Testis (tissue), 5 donors: ENCODE data around the gene CERT1. TPM values are rescaled to one million over a fixed set of nuclear protein-coding genes. Genes with fewer than 3 reads are reported as not detected.
"Not testable (repeated sequence)": the region's sequence is repeated elsewhere in the genome, so short reads cannot be mapped to it uniquely, and the experiment has no call there.

ENCODE experiments used
- DNase-seq: peaks from one replicate; pipeline ENCODE4 v3.0.0-alpha.2; 2019
- H3K27ac ChIP-seq, 2 donors: fragments of 200-600 bp; sonication (generic); one replicate each; pipeline ENCODE4 v1.5.1; 2019
- H3K27me3 ChIP-seq: fragments of 200-600 bp; sonication (generic); one replicate; pipeline ENCODE4 v1.5.1; 2019
- H3K36me3 ChIP-seq: fragments of 200-600 bp; sonication (generic); one replicate; pipeline ENCODE4 v1.5.1; 2017; ENCODE audit warnings: low read depth; ENCODE audit errors: missing control alignments
- H3K4me1 ChIP-seq: fragments of 200-600 bp; sonication (generic); one replicate; pipeline ENCODE4 v1.5.1; 2019
- H3K4me3 ChIP-seq, 2 donors: fragments of 200-600 bp; sonication (generic); one replicate each; pipeline ENCODE4 v1.5.1; 2017 to 2019
- H3K9me3 ChIP-seq: fragments of 200-600 bp; sonication (generic); one replicate; pipeline ENCODE4 v1.5.1; 2017
- POLR2A ChIP-seq: fragments of 450-650 bp; IDR thresholded peaks from one replicate; pipeline ENCODE4 v1.6.1; 2017; ENCODE audit warnings: antibody characterized with exemption, mild to moderate bottlenecking, moderate library complexity
- WGBS, 2 donors: methylation state at CpG; one replicate each; pipeline ENCODE4 v1.1.5; 2018; 5-methylcytosine and 5-hydroxymethylcytosine counted together
- intact Hi-C: fragments of 100-400 bp; cut with DNase I; formaldehyde crosslinking; loops from one replicate; pipeline ENCODE4 v1.15.1; 2023; ENCODE audit warnings: low total_unique reads
- long read RNA-seq, 2 donors: transcript quantifications; one replicate each; lab custom pipeline, GENCODE V29; 2026
- polyA plus RNA-seq: library from polyadenylated mRNA; stranded (reverse); fragments of 350-450 nt; fragmentation: Illumina TruSeq; extraction: RNeasy Lipid Tissue Mini Kit (QIAGEN cat#74804); gene quantifications from one replicate; pipeline ENCODE4 v1.2.3, GENCODE V29; 2014; ENCODE audit warnings: low read depth, low replicate concordance; ENCODE audit not compliant: insufficient read depth
- total RNA-seq, 2 donors: library from RNA; depleted of rRNA; stranded (reverse); fragments of >200 nt; gene quantifications; one replicate each; pipeline ENCODE4 v1.2.3, GENCODE V29; 2016
- TF ChIP-seq, protein P1 (sequence below), 3 experiments: fragments of 450-650 bp in 2 of 3; fragments of 200-600 bp in 1 of 3; sonication (generic) in 1 of 3; IDR thresholded peaks; one replicate each; pipeline ENCODE4 v1.5.1; 2016 to 2019; ENCODE audit warnings: antibody characterized with exemption in 3 of 3, mild to moderate bottlenecking in 2 of 3, moderate library complexity in 1 of 3

Gene CERT1, protein sequence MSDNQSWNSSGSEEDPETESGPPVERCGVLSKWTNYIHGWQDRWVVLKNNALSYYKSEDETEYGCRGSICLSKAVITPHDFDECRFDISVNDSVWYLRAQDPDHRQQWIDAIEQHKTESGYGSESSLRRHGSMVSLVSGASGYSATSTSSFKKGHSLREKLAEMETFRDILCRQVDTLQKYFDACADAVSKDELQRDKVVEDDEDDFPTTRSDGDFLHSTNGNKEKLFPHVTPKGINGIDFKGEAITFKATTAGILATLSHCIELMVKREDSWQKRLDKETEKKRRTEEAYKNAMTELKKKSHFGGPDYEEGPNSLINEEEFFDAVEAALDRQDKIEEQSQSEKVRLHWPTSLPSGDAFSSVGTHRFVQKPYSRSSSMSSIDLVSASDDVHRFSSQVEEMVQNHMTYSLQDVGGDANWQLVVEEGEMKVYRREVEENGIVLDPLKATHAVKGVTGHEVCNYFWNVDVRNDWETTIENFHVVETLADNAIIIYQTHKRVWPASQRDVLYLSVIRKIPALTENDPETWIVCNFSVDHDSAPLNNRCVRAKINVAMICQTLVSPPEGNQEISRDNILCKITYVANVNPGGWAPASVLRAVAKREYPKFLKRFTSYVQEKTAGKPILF
- total RNA-seq (10 to 100 TPM; 45.0 to 61.3 TPM), polyA plus RNA-seq (51.3 TPM)
- long read RNA-seq, donor 1, full-length matches to known transcripts = 12 of 12 reads
- long read RNA-seq, donor 1, partial matches to known transcripts = 0 of 12 reads
- long read RNA-seq, donor 1, other reads (novel, unspliced or antisense) = 0 of 12 reads
- long read RNA-seq, donor 2, partial matches to known transcripts = 0 of 5 reads
- long read RNA-seq, donor 2, other reads (novel, unspliced or antisense) = 0 of 5 reads

DNA sequence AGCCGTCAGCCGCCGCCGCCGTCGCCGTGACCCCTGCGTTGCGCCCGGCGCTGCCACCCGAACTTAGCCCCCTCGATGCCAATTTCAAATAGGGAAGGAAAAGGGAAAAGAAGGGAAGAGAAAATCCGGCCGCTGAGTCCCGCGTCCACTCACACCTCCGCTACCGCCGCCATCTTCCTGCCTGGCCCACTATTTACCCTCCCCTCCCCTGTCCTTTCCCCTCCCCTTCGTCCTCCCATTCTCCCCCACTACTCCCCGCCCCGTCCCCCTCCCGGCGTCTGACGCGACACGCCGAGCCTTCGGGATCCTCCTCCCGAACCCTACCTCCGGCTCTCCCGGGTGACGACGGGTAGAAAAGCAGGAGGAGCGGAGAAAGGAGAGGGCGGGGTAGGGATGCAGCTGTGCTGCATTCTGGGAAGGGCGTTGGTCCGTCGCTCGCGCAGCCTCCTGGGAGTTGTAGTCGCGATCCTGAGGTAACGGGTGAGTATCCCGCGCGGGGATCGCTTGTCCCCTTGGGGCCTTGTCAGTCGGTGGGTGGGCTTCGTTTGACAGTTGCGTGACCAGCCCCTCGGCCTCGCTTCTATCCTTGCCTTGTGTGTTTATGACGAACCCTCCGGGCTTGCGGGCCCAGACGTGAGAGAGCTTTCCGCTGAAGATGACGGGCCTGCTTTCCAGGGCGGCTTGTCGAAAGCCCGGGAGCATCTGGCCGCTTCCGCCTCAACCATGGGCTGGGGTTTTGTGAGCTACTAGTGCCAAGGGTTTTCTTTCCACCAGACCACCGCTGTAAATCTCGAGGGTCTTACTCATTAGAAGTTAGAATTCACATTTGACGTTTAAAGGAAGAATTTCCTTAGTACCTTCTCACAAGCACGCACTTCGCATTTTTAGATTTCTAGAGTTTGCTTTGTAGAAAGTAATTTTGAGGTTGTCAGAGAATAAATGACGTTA lies at the start of gene CERT1, which contains the start of gene POLK:
CERT1 (minus strand) TSS at position 195 of the 948 bp plus-strand sequence. CDS start 422 bp downstream, outside the sequence.
POLK (plus strand) TSS at position 457 of the 948 bp plus-strand sequence.
- Histone ChIP-seq H3K4me1 (peaks cover 3% of the 10 kb centered on the region), H3K36me3 (no peaks in the 10 kb centered on the region), H3K9me3 (no peaks in the 10 kb centered on the region), H3K27ac (peak within 1 kb of the TSS; percentile 91 to 97), H3K4me3 (peak within 1 kb of the TSS; percentile 78 to 96), H3K27me3 (no peaks in the 10 kb centered on the region)
- peak; percentile 99 for DNase-seq
- intact Hi-C loops = no loop called here
- 1 to 2% methylated on average over 41 to 70 of the region's 71 CpGs for WGBS, 2 donors
- peak; percentile 28 for TF ChIP-seq POLR2A
- TF ChIP-seq, protein P1, sequence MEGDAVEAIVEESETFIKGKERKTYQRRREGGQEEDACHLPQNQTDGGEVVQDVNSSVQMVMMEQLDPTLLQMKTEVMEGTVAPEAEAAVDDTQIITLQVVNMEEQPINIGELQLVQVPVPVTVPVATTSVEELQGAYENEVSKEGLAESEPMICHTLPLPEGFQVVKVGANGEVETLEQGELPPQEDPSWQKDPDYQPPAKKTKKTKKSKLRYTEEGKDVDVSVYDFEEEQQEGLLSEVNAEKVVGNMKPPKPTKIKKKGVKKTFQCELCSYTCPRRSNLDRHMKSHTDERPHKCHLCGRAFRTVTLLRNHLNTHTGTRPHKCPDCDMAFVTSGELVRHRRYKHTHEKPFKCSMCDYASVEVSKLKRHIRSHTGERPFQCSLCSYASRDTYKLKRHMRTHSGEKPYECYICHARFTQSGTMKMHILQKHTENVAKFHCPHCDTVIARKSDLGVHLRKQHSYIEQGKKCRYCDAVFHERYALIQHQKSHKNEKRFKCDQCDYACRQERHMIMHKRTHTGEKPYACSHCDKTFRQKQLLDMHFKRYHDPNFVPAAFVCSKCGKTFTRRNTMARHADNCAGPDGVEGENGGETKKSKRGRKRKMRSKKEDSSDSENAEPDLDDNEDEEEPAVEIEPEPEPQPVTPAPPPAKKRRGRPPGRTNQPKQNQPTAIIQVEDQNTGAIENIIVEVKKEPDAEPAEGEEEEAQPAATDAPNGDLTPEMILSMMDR (IDR thresholded peaks at IDR 0.05) = peak in 1 of 3 experiments; percentile 1

DNA sequence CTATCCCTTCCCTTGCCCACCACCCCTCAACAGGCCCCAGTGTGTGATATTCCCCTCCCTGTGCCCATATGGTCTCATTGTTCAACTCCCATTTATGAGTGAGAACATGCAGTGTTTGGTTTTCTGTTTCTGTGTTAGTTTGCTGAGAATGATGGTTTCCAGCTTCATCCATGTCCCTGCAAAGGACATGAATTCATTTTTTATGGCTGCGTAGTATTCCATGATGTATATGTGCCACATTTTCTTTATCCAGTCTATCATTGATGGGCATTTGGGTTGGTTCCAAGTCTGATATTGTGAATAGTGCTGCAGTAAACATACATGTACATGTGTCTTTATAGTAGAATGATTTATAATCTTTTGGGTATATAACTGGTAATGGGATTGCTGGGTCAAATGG lies 49.2 kb upstream of the CERT1 start:
- H3K4me3 ChIP-seq, DNase-seq, intact Hi-C loops, H3K27ac ChIP-seq, H3K36me3 ChIP-seq, H3K9me3 ChIP-seq, H3K4me1 ChIP-seq, H3K27me3 ChIP-seq: not testable (repeated sequence)
- 88 to 100% methylated on average over 1 of the region's 1 CpG for WGBS, 2 donors

DNA sequence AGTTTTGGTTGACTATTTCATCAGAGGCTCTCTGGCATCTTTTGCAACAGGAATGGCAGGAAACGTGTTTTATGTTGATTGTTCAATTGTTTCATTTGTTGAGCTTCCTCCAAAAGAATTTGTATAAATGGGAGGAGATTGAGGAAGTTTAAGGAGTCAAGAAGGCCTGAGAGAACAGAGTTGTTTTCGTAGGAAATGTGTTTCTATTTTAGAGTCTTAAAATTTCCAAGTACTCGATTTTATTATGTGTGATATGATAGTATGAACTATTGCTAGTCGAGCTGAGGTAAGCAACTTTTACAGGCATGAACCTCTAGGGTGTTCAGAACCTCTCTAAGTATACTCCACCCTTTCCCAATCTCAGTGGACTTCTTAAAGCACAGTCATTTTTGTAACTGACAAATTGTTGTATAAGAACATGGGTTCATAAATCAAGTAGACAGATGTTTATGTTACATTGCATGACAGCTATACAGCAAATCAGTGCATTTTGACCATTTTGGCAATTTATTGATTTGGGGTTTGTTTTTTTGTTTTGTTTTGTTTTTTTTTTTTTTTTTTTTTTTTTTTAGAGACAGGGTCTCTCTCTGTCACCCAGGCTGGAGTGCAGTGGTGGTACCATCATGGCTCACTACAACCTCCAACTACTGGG lies 47.7 kb upstream of the CERT1 start:
- no peak for TF ChIP-seq POLR2A
- TF ChIP-seq, protein P1 (IDR thresholded peaks at IDR 0.05) = no peak
- DNase-seq = no peak
- no peaks in the 10 kb centered on the region for H3K9me3 ChIP-seq
- no peaks in the 10 kb centered on the region for H3K27me3 ChIP-seq
- no peaks in the 10 kb centered on the region for H3K36me3 ChIP-seq
- no peak overlapping the region for H3K4me3 ChIP-seq
- H3K4me1 ChIP-seq = no peaks in the 10 kb centered on the region
- 73 to 82% methylated on average over 4 of the region's 4 CpGs for whole genome bisulfite sequencing, 2 donors
- intact Hi-C loops = no loop called here
- H3K27ac ChIP-seq = peak overlapping the region in 1 of 2 donors; percentile 32

DNA sequence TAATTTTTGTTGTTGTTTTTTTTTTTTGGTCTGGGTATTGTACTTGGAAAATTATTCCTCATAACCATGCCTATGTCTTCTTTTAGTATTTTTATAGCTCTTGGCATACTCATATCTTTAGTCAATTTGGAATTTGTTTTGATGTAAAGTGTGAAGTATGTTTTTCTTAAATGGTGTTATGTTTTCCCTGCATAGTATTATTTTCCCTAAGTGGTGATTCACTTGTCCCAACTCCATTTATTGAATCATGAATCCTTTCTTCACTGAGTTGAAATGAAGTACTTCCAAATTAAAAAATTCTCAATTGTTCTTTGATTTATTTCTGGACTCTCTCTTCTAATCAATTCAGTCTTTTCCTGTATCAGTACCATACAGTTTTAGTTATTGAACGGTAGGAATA lies 46.8 kb upstream of the CERT1 start:
- no peak for DNase-seq
- Histone ChIP-seq H3K27ac (no peak overlapping the region), H3K4me3 (no peak overlapping the region), H3K4me1 (no peaks in the 10 kb centered on the region), H3K36me3 (no peaks in the 10 kb centered on the region), H3K9me3 (no peaks in the 10 kb centered on the region), H3K27me3 (no peaks in the 10 kb centered on the region)
- intact Hi-C loops = no loop called here
- WGBS, 2 donors = 90 to 96% methylated on average over 1 of the region's 1 CpG
- TF ChIP-seq POLR2A = no peak
- TF ChIP-seq, protein P1 (IDR thresholded peaks at IDR 0.05) = no peak
